Stimulated activated CD4-positive, alpha-beta T cell treated with anti-CD3 and anti-CD28 coated beads, TNF-alpha, amount 100 ng/mL, for 24 hours (primary cell): ENCODE data around the gene SRRM5.
A peak's percentile ranks its signal among the peaks of the same experiment; 100 is the strongest.
"Not testable (repeated sequence)": the region's sequence is repeated elsewhere in the genome, so short reads cannot be mapped to it uniquely, and the experiment has no call there.

Source experiments
- DNase-seq, 3 experiments: peaks; one replicate each; pipeline ENCODE4 v3.0.0-alpha.2; 2020; ENCODE audit warnings: low read depth in 3 of 3

SRRM5 gene

DNA sequence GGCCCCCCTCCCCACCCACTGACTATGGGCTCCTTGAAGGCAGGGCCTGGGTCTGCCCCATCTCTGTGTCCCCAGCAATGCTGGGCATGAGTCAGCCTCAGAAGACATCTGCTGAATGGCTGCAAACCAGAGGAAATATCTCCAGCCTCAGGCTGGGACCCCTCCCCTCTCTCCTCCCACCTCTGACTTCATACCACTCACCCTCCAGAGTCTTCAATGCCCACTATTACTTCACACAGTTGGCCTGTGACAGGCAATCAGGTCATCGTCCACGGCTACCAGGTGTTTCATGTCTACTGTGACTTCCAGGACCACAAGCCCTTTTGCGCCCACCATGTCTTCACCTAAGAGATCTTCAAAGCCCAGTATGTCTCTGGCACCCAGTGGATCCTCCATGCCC, at the start of gene SRRM5:
Gene SRRM5, plus strand, starts transcription at position 301 of the 400 bp plus-strand sequence. Its CDS starts 34 bp downstream, at position 335.
- no peak for DNase-seq

DNA sequence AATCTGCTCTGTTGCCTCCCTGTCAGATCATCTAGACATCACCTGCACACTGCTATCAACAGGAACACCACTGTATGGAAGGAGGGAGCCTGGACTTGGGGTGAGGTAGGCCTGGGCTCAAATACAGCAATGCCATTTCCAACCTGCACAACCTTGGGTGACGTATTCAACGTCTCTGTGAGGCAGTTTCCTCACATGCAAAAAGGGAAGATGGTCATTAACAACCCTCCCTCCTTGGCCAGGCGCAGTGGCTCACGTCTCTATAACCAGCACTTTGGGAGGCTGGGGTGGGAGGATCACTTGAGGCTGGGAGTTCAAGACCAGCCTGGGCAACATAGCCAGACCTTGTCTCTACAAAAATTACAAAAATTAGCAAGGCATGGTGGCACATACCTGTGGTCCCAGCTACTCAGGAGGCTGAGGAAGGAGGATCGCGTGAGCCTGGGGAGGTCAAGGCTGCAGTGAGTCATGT, 49.6 kb upstream of the SRRM5 start:
- no peak for DNase-seq

GRCh38 chr19:43562698-43563241, 49.1 kb upstream of the SRRM5 start:
- peak; percentile 35 to 64 (median 51) for DNase-seq

- DNase-seq, result no peak
Measured at GRCh38 chr19:43563816-43564457, 48.0 kb upstream of the SRRM5 start.

DNA sequence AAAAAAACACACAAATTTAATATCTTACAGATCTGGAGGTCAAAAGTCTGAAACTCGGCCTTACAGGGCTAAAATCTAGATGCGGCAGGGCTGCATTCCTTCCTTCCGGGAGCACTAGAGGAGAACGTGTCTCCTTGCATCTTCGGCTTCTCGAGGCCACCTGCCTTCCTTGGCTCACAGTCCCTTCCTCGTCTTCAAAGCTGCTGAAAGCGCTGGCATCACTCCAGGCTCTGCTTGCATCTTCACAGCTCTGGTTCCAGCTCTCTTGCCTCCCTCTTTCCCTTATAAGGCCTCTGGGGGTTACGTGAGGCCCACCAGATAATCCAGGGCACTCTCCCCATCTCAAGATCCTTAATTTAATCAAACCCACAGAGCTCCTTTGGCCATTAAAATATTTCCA, 47.1 kb upstream of the SRRM5 start:
- DNase-seq, result no peak

GRCh38 chr19:43569657-43570056, 42.2 kb upstream of the SRRM5 start:
- no peak for DNase-seq

DNA sequence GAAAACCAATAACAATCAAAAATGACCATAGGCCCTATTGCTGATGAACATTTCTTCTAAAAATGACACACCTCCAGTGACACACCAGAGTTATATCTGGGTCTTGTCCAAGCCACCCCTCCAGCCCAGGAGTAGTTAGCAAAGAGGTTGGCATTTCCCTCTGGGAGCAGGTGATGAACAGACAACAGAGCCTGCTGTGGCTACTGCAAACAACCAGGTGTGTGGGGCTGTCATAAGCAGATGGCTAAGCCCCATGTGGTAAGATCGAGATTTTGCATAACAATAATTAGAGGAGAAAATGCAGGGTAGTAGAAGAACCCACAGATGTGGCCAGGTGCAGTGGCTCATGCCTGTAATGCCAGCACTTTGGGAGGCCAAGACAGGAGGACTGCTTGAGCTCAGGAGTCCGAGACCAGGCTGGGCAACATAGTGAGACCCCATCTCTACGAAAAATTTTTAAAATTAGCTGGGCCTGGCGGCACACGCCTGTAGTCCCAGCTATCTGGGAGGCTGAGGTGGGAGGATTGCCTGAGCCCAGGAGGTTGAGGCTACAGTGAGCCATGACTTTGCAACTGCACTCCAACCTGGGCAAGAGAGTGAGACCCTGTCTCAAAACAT, 41.6 kb upstream of the SRRM5 start:
- DNase-seq, result no peak

DNA sequence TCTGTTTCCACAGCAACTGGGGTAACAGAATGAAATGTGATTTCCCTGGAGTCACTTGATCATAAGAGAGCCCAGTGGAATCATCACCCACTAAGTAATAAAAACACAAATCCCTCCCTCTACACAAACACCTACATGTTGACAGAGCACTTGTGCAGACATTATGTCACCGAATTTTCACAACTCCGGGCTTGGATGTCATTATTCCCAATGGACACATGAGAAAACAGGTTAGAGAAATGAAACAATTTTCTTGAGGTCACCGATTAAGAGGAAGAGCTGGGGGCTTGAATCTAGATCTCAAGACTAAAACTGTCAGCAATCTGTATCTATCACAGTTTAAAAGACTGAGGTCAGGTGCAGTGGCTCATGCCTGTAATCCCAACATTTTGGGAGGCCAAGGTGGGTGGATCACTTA, 39.7 kb upstream of the SRRM5 start:
- DNase-seq, result no peak

GRCh38 chr19:43574424-43575155, 37.3 kb upstream of the SRRM5 start:
- DNase-seq, result no peak

GRCh38 chr19:43575156-43575950, 36.5 kb upstream of the SRRM5 start, which contains the start of the genes PINLYP and XRCC1:
TSS of gene PINLYP (plus strand) at chr19:43575801. CDS start at chr19:43577192, 1,391 bp downstream.
TSS of gene XRCC1 (minus strand) at chr19:43575527. CDS start at chr19:43575458, 69 bp downstream.
- peak; percentile 91 to 97 (median 95) for DNase-seq

GRCh38 chr19:43575955-43576878, 35.7 kb upstream of the SRRM5 start:
- no peak for DNase-seq

- DNase-seq, result no peak
Measured at GRCh38 chr19:43578787-43579186, 33.1 kb upstream of the SRRM5 start.

DNA sequence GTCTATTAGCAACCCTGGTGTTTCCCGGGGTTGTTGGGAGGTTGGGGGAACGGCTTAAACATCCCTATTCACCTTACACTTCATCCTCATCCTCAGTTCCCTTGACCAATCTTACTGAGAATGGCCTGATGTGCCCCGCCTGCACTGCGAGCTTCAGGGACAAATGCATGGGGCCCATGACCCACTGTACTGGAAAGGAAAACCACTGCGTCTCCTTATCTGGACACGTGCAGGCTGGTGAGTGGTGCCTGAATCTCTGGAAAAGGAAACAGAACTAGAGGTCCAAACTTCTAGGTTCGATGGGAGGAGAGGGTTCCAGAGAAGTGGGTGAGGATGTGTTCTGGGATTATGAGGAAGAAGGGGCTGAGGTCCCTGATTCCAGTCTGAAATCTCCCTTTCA, 30.4 kb upstream of the SRRM5 start:
- DNase-seq, result no peak

DNA sequence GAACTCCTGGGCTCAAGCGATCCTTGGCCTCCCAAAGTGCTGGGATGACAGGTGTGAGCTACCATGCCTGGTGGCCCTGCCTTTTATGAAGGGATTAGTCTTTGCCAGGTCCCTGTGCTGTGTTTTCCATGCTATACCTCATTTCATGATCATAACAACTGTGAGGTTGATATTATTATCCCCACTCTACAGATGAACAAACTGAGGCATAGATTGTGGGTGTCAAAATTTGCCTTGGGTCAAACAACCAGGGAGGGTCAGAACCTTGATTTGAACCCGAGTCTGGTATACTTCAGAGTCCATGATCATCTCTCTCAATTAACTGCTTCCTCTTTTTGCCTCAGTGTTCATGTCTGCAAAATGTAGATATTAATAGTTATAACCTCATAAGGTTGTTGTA, 29.4 kb upstream of the SRRM5 start:
- no peak for DNase-seq

DNA sequence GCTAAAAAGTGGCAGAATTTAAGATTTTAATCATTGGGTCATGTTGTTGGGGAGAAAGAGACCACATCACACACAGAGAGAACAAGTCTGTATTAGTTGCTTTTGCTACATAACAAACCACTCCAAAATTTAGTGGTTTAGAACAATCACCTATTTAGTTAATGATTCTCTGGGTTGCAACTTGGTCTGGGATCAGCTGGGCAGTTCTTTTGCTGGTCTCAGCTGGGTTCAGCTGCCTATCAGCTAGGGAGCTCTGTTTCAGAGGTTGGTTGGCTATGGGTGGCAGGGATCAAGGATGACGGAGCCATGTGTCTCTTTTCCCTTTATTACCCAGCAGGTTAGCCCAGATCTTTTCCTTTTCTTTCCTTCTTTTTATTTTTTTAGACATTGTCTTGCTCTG, 27.4 kb upstream of the SRRM5 start:
- no peak for DNase-seq

DNA sequence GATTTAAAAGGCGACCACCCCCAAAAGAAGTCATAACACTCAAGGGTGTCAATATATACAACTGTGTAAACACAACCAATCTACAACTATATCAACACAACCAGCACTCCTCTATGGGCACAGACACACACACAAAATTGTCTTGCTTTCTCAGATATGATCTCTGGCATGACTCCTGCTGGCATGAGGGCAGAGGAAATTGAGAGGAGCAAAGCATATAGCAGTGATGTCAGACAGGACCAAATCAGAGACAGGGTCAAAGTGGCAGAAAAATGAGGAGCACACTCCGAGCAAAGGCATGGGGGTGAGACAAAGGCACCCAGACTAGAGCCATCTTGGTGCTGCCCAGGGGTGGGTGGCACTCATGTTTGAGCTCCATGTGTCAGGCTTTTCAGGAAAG, 25.5 kb upstream of the SRRM5 start:
- DNase-seq, result no peak

DNA sequence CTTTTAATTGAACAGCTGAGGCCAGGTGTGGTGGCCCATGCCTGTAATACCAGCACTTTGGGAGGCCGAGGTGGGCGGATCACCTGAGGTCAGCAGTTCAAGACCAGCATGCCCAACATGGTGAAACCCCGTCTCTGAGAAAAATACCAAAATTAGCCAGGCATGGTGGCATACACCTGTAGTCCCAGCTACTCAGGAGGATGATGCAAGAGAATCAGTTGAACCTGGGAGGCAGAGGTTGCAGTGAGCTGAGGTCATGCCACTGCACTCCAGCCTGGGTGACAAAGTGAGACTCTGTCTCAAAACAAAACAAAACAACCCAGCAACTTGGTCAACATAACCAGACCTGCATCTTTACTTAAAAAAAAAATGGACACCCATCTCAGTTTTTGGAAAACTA, 24.9 kb upstream of the SRRM5 start:
- DNase-seq, result not testable (repeated sequence)

DNA sequence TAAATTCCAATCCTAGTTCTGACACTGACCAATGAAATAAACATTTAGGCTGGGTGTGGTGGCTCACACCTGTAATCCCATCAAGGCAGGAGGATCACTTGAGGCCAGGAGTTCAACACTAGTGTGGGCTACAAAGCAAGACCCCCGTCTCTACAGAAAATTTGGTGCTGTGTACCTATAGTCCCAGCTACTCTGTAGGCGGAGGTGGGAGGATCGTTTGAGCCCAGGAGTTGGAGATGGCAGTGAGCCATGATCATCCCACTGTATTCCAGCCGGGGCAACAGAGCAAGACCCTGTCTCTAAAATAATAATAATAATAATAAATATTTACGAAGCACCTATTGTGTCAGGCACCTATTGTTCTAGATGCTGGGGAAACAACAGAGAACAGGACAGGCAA, 22.6 kb upstream of the SRRM5 start:
- no peak for DNase-seq

DNA sequence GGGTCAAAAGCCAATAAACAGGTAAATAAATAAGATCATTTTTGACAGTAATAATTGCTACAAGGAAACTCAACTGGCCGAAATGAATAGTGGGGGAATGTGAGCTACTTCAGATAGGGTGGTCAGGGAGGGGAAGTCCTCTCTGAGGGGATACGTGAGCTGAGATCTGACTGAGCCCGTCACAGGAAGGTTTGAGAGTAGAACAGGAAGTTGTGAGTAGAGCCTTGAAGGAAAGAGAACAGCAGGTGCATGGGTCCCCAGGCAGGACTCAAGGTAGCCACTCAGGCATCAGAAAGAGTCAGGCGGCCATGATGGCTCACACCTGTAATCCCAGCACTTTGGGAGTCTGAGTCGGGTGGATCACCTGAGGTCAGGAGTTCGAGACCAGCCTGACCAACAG, 22.2 kb upstream of the SRRM5 start:
- no peak for DNase-seq
